ENCODE results near the gene TWNK. TPM values are rescaled to one million over a fixed set of nuclear protein-coding genes. Genes with fewer than 3 reads are reported as not detected.

Gene TWNK
- total RNA-seq, 4 donors from 2014 or later: 5.0 to 13.9 (median 6.5) TPM

DNA sequence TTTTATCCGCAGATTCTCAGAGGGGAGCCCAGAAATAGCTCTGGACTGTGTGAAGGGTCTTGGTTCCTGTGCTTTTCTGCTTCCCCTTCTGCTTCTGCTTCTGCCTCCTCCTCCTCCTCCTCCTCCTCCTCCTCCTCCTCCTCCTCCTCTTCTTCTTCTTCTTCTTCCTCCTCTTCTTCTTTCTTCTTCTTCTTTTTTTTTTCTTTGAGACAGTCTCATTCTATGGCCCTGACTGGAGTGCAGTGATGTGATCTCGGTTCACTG is 32.0 kb downstream of the TWNK start:
- TF ChIP-seq, protein P1, sequence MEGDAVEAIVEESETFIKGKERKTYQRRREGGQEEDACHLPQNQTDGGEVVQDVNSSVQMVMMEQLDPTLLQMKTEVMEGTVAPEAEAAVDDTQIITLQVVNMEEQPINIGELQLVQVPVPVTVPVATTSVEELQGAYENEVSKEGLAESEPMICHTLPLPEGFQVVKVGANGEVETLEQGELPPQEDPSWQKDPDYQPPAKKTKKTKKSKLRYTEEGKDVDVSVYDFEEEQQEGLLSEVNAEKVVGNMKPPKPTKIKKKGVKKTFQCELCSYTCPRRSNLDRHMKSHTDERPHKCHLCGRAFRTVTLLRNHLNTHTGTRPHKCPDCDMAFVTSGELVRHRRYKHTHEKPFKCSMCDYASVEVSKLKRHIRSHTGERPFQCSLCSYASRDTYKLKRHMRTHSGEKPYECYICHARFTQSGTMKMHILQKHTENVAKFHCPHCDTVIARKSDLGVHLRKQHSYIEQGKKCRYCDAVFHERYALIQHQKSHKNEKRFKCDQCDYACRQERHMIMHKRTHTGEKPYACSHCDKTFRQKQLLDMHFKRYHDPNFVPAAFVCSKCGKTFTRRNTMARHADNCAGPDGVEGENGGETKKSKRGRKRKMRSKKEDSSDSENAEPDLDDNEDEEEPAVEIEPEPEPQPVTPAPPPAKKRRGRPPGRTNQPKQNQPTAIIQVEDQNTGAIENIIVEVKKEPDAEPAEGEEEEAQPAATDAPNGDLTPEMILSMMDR (IDR thresholded peaks at IDR 0.05): no peak
- no peak for TF ChIP-seq POLR2A (IDR thresholded peaks at IDR 0.05)
- no peaks in the 10 kb centered on the region for H3K9me3 ChIP-seq
- DNase-seq: no peak
- H3K4me3 ChIP-seq: no peak overlapping the region
- peaks cover 7 to 11% (median 7%) of the 10 kb centered on the region in 3 donors for H3K4me1 ChIP-seq
- peaks cover 0 to 55% (median 0%) of the 10 kb centered on the region in 4 donors for H3K27me3 ChIP-seq
- intact Hi-C loops (cut with DNase I): no loop called here
- H3K36me3 ChIP-seq: no peaks in the 10 kb centered on the region
- WGBS, 2 donors: 44 to 60% methylated on average over 2 of the region's 2 CpGs
- H3K27ac ChIP-seq: no peak overlapping the region

DNA sequence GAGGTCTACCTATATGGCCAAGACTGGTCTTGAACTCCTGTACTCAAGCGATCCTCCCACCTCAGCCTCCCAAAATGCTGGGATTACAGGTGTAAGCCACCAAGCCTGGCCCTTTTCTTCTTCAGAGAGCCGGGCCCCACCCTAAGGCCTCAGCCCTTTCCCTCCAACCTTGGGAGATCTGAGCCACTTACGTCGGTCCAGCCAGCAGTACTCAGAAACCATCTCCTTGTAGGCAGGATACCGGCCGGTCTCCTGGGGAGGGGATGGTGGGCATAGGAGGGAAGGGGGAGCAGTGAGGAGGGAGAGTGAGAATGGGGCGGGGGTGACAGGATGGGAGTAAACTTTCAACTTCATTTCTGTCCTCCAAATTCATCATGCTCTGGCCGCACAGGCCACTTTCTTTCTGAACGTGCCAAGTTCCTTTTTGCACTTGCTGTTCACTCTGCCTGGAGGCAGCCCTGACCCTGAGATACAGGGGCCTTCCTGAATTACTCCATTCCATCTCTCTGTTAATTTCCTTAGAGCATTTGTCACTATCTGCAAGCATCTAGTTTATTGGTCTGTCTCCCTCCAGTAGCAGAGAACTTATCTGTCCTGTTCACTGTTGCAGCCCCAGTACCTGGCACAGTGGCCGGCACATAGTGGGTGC is 33.2 kb downstream of the TWNK start:
- TF ChIP-seq, protein P1 (IDR thresholded peaks at IDR 0.05): no peak
- H3K27me3 ChIP-seq: peaks cover 0 to 53% (median 0%) of the 10 kb centered on the region in 4 donors

DNA sequence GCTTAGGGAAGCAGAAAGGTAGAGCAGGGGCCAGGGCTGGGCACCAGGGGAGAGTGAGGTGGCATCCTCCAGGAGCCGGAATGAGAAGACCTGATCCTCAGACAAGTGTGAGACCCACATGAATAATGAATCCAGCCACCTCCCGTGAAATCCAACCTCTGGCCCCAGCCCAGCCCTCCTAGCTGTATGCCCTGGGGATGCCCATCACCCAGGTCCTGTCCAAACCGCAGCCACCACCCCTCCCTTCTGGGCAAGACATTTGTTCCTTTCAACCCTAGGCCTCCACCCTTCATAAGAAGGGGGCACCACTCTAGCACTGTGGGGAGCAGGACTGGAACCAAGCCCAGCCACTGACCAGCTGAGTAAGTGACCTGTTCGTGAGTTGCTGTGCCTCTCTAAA is 33.9 kb downstream of the TWNK start:
- TF ChIP-seq POLR2A (IDR thresholded peaks at IDR 0.05): no peak
- TF ChIP-seq, protein P1 (IDR thresholded peaks at IDR 0.05): no peak

More for the DNA sequence above, 33.2 kb downstream of the TWNK start:
- Histone ChIP-seq H3K36me3 (no peaks in the 10 kb centered on the region), H3K4me3 (no peak overlapping the region), H3K27ac (no peak overlapping the region), H3K9me3 (no peaks in the 10 kb centered on the region), H3K4me1 (peaks cover 7 to 9% (median 7%) of the 10 kb centered on the region in 3 donors)
- intact Hi-C loops (cut with DNase I): no loop called here
- DNase-seq: no peak
- 75 to 88% methylated on average over 8 to 9 of the region's 10 CpGs for WGBS, 2 donors

DNA sequence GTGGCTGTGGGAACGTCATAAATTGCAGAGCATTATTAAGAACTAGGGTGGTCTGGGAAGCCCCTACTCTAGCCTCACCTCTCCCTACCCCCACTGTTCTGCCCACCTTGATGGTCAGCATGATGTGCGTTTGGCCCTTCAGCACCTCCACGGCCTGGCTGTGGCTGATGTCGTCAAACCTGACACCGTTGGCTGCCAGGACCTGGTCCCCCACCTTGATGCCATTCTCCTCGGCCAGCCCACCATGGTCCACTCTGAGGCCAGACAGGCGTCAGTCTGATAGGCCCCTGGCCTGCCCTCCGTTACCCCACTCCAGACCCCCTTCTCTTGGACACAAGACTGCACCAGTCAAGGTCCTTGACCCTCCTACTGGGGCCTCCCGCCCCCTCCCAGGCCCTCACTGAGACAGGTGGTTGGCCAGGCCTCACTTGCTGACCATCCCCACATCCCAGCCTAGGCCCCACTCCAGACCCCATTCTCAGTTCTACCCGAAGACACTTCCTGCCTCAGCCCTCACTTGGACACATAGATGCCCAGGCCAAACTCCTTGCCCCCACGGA is 34.4 kb downstream of the TWNK start:
- Histone ChIP-seq H3K4me3 (no peak overlapping the region), H3K9me3 (no peaks in the 10 kb centered on the region), H3K4me1 (peaks cover 7 to 9% (median 7%) of the 10 kb centered on the region in 3 donors), H3K36me3 (no peaks in the 10 kb centered on the region), H3K27ac (no peak overlapping the region), H3K27me3 (peaks cover 0 to 43% (median 0%) of the 10 kb centered on the region in 4 donors)
- intact Hi-C loops (cut with DNase I): no loop called here
- no peak for TF ChIP-seq POLR2A (IDR thresholded peaks at IDR 0.05)
- TF ChIP-seq, protein P1 (IDR thresholded peaks at IDR 0.05): no peak
- DNase-seq: no peak
- WGBS, 2 donors: 73 to 84% methylated on average over 7 to 10 of the region's 11 CpGs

More for the DNA sequence above, 33.9 kb downstream of the TWNK start:
- Histone ChIP-seq H3K9me3 (no peaks in the 10 kb centered on the region), H3K4me3 (no peak overlapping the region), H3K36me3 (no peaks in the 10 kb centered on the region), H3K27ac (no peak overlapping the region), H3K27me3 (peaks cover 0 to 48% (median 0%) of the 10 kb centered on the region in 4 donors), H3K4me1 (peaks cover 7 to 9% (median 7%) of the 10 kb centered on the region in 3 donors)
- no peak for DNase-seq
- intact Hi-C loops (cut with DNase I): no loop called here
- 65 to 89% methylated on average over 4 of the region's 4 CpGs for WGBS, 2 donors

DNA sequence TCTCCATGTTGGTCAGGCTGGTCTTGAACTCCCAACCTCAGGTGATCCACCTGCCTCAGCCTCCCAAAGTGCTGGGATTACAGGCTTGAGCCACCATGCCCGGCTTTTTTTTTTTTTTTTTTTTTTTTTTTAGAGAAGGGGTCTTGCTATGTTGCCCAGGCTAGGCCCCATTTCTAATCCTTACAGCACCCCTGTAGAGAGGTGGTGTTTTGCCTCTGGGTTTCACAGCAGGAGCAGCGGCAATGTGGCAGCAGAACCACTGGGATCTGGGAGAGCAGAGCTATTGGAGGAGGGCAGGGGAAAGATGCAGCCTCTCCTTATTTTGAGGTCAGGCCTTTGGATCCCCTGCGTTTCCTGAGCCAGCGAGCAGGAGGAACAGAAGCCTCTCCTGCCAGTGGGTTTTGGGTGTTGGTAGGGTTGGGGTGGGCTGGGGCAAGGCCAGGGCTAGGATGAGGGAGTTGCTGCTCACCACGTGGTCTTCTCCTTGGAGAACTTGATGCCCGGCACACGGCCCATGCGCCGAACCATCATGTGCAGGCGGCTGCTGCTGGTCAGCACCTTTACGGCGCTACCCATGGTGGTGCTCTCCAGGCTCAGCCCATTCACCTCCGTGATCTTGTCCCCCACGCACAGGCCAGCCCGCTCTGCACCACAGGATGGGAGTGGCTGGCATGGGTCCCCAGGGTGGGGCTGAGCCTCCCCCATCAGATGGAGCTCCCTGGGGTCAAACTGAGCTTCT is 35.8 kb downstream of the TWNK start:
- no peak overlapping the region for H3K27ac ChIP-seq
- H3K36me3 ChIP-seq: no peaks in the 10 kb centered on the region
- no peak for DNase-seq
- WGBS, 2 donors: 60 to 83% methylated on average over 1 of the region's 15 CpGs
- H3K9me3 ChIP-seq: no peaks in the 10 kb centered on the region
- H3K27me3 ChIP-seq: peaks cover 0 to 31% (median 0%) of the 10 kb centered on the region in 4 donors
- peaks cover 7 to 9% (median 7%) of the 10 kb centered on the region in 3 donors for H3K4me1 ChIP-seq
- H3K4me3 ChIP-seq: no peak overlapping the region
- intact Hi-C loops (cut with DNase I): no loop called here
- TF ChIP-seq, protein P1 (IDR thresholded peaks at IDR 0.05): no peak
- TF ChIP-seq POLR2A (IDR thresholded peaks at IDR 0.05): no peak
